Common myeloid progenitor, CD34-positive (primary cell): Measurements from ENCODE around the gene MYZAP.

Source experiments
- CTCF ChIA-PET: fragments of 350-600 bp; sonication (Branson Sonifier 250); formaldehyde crosslinking; loops from one replicate; lab custom pipeline; 2021; ENCODE audit warnings: antibody characterized with exemption; lab: Charles Lee
- POLR2A ChIA-PET: fragments of 350-600 bp; sonication (Branson Sonifier 250); formaldehyde crosslinking; loops from one replicate; lab custom pipeline; 2021; ENCODE audit warnings: antibody characterized with exemption; lab: Charles Lee
- DNase-seq, 3 donors: peaks; one replicate each; pipeline versions ENCODE4 v3.0.0 to v3.0.0-alpha.2; 2013
- H3K27ac ChIP-seq, 2 experiments: 1 replicate in 1 of 2; 2 replicates in 1 of 2; pipeline ENCODE4 v1.7.0; 2013; ENCODE audit warnings: inconsistent platforms in 2 of 2, low read length in 2 of 2, mild to moderate bottlenecking in 2 of 2, low read depth in 1 of 2, moderate library complexity in 1 of 2; ENCODE audit not compliant: severe bottlenecking in 2 of 2, insufficient read depth in 1 of 2, poor library complexity in 1 of 2
- H3K27me3 ChIP-seq, 5 experiments: replicated peaks in 2 of 5; 1 replicate in 3 of 5; 2 replicates in 2 of 5; pipeline versions ENCODE4 v1.6.1 to v1.7.0; 2013; ENCODE audit warnings: low read length in 4 of 5, mild to moderate bottlenecking in 2 of 5, moderate library complexity in 2 of 5, inconsistent platforms in 1 of 5; ENCODE audit not compliant: insufficient read depth in 5 of 5, control insufficient read depth in 4 of 5
- H3K36me3 ChIP-seq, 4 experiments: 1 replicate in 2 of 4; 2 replicates in 2 of 4; pipeline versions ENCODE4 v1.6.1 to v1.7.0; 2013; ENCODE audit warnings: low read length in 3 of 4, control low read depth in 1 of 4, mild to moderate bottlenecking in 1 of 4; ENCODE audit not compliant: control insufficient read depth in 4 of 4, insufficient read depth in 4 of 4
- H3K4me1 ChIP-seq, 4 experiments: 1 replicate in 3 of 4; 2 replicates in 1 of 4; pipeline versions ENCODE4 v1.6.1 to v1.7.1; 2013; ENCODE audit warnings: low read length in 3 of 4, mild to moderate bottlenecking in 3 of 4, control low read depth in 1 of 4, inconsistent platforms in 1 of 4, moderate library complexity in 1 of 4; ENCODE audit not compliant: control insufficient read depth in 4 of 4, insufficient read depth in 4 of 4; ENCODE audit errors: control extremely low read depth in 1 of 4
- H3K4me3 ChIP-seq, 7 experiments: 1 replicate in 4 of 7; 2 replicates in 3 of 7; pipeline versions ENCODE4 v1.5.1 to v1.7.0; 2013; ENCODE audit warnings: mild to moderate bottlenecking in 7 of 7, low read length in 6 of 7, moderate library complexity in 6 of 7, inconsistent platforms in 2 of 7, low read depth in 2 of 7, control low read depth in 1 of 7; ENCODE audit not compliant: insufficient read depth in 4 of 7, control insufficient read depth in 1 of 7; ENCODE audit errors: extremely low read depth in 1 of 7
- H3K9me3 ChIP-seq, 5 experiments: 1 replicate in 4 of 5; 2 replicates in 1 of 5; pipeline versions ENCODE4 v1.6.1 to v1.7.1; 2013; ENCODE audit warnings: low read length in 4 of 5, mild to moderate bottlenecking in 2 of 5, inconsistent platforms in 1 of 5, low read depth in 1 of 5, moderate library complexity in 1 of 5; ENCODE audit not compliant: control insufficient read depth in 4 of 5, insufficient read depth in 2 of 5; ENCODE audit errors: control extremely low read depth in 1 of 5
- WGBS: methylation state at CpG from one replicate; pipeline ENCODE4 v1.1.5; 2013; ENCODE audit not compliant: insufficient coverage; 5-methylcytosine and 5-hydroxymethylcytosine counted together

MYZAP gene

GRCh38 chr15:57586661-57587424, 4.9 kb upstream of the MYZAP start:
- CTCF ChIA-PET: interaction anchor here (0.7 to 1.5 kb wide), 6 partner anchors 9 to 56 kb away, joined by 3 to 5 read pairs (median 3); no protein-coding TSS in a partner anchor

GRCh38 chr15:57589281-57589680, 2.4 kb upstream of the MYZAP start:
- Histone ChIP-seq H3K4me1 (peaks cover 0 to 12% (median 8%) of the 10 kb centered on the region in 4 experiments), H3K36me3 (no peaks in the 10 kb centered on the region), H3K4me3 (no peak overlapping the region), H3K27ac (no peak overlapping the region), H3K27me3 (peaks cover 2 to 28% (median 18%) of the 10 kb centered on the region in 5 experiments), H3K9me3 (no peaks in the 10 kb centered on the region)
- no peak for DNase-seq
- no CpG with 5 or more reads among the region's 1 CpG for WGBS
- CTCF ChIA-PET: interaction anchor here (1.8 kb wide), 1 partner anchor 29 kb away, joined by 6 read pairs; no protein-coding TSS in a partner anchor
- POLR2A ChIA-PET: interaction anchor here (0.6 kb wide), 1 partner anchor 108 kb away, joined by 3 read pairs; no protein-coding TSS in a partner anchor

More at GRCh38 chr15:57586661-57587424, 4.9 kb upstream of the MYZAP start:
- 67% methylated on average over 1 of the region's 6 CpGs for WGBS
- POLR2A ChIA-PET: no interaction called here
- peak in 1 of 3 donors; percentile 41 for DNase-seq
- no peaks in the 10 kb centered on the region for H3K36me3 ChIP-seq
- H3K4me3 ChIP-seq: no peak overlapping the region
- peaks cover 0 to 15% (median 10%) of the 10 kb centered on the region in 5 experiments for H3K9me3 ChIP-seq
- H3K27ac ChIP-seq: no peak overlapping the region
- peaks cover 2 to 20% (median 13%) of the 10 kb centered on the region in 5 experiments for H3K27me3 ChIP-seq
- peaks cover 0 to 8% (median 6%) of the 10 kb centered on the region in 4 experiments for H3K4me1 ChIP-seq

GRCh38 chr15:57589754-57590153, 1.9 kb upstream of the MYZAP start:
- no peak for DNase-seq
- CTCF ChIA-PET: interaction anchor here (1.8 kb wide), 1 partner anchor 30 kb away, joined by 6 read pairs; no protein-coding TSS in a partner anchor
- Histone ChIP-seq H3K9me3 (no peaks in the 10 kb centered on the region), H3K27ac (no peak overlapping the region), H3K4me3 (no peak overlapping the region), H3K36me3 (no peaks in the 10 kb centered on the region), H3K27me3 (peaks cover 2 to 28% (median 18%) of the 10 kb centered on the region in 5 experiments), H3K4me1 (peaks cover 0 to 17% (median 8%) of the 10 kb centered on the region in 4 experiments)
- POLR2A ChIA-PET: interaction anchor here (0.6 kb wide), 2 partner anchors 108 to 1153 kb away, joined by 3 to 4 read pairs; no protein-coding TSS in a partner anchor
- 100% methylated on average over 1 of the region's 2 CpGs for WGBS

GRCh38 chr15:57591237-57591821, 375 bp upstream of the MYZAP start:
- no peaks in the 10 kb centered on the region for H3K36me3 ChIP-seq
- no peaks in the 10 kb centered on the region for H3K9me3 ChIP-seq
- POLR2A ChIA-PET: no interaction called here
- peaks cover 2 to 28% (median 18%) of the 10 kb centered on the region in 5 experiments for H3K27me3 ChIP-seq
- peaks cover 0 to 28% (median 13%) of the 10 kb centered on the region in 4 experiments for H3K4me1 ChIP-seq
- no peak overlapping the region for H3K27ac ChIP-seq
- peak overlapping the region; percentile 13 to 73 (median 47) for H3K4me3 ChIP-seq
- WGBS: 18% methylated on average over 13 of the region's 18 CpGs
- CTCF ChIA-PET: interaction anchor here (0.8 kb wide), 1 partner anchor 16 kb away, joined by 3 read pairs; no protein-coding TSS in a partner anchor
- peak in 2 of 3 donors; percentile 53 to 58 for DNase-seq

- Histone ChIP-seq H3K4me1 (peaks cover 0 to 28% (median 13%) of the 10 kb centered on the region in 4 experiments), H3K4me3 (peak overlapping the region in 2 of 7 experiments; percentile 50 to 66), H3K27me3 (peaks cover 2 to 28% (median 18%) of the 10 kb centered on the region in 5 experiments), H3K36me3 (no peaks in the 10 kb centered on the region), H3K27ac (no peak overlapping the region), H3K9me3 (no peaks in the 10 kb centered on the region)
- DNase-seq: no peak
- WGBS: 98% methylated on average over 5 of the region's 5 CpGs
- ChIA-PET CTCF (interaction anchor here (0.6 kb wide), 1 partner anchor 37 kb away, joined by 3 read pairs; no protein-coding TSS in a partner anchor), POLR2A (no interaction called here)
Measured at GRCh38 chr15:57592426-57592825, 722 bp downstream of the MYZAP start.

GRCh38 chr15:57592836-57593420, 1.2 kb downstream of the MYZAP start:
- CTCF ChIA-PET: interaction anchor here (0.6 to 1.4 kb wide), 2 partner anchors 8 to 38 kb away, joined by 3 to 5 read pairs; no protein-coding TSS in a partner anchor
- Histone ChIP-seq H3K9me3 (no peaks in the 10 kb centered on the region), H3K4me1 (peaks cover 0 to 28% (median 13%) of the 10 kb centered on the region in 4 experiments), H3K27me3 (peaks cover 2 to 28% (median 18%) of the 10 kb centered on the region in 5 experiments), H3K27ac (no peak overlapping the region), H3K36me3 (no peaks in the 10 kb centered on the region), H3K4me3 (no peak overlapping the region)
- POLR2A ChIA-PET: no interaction called here
- no peak for DNase-seq
- 96% methylated on average over 2 of the region's 5 CpGs for WGBS
